ENCODE results near the gene PRSS8.

PRSS8 gene

DNA sequence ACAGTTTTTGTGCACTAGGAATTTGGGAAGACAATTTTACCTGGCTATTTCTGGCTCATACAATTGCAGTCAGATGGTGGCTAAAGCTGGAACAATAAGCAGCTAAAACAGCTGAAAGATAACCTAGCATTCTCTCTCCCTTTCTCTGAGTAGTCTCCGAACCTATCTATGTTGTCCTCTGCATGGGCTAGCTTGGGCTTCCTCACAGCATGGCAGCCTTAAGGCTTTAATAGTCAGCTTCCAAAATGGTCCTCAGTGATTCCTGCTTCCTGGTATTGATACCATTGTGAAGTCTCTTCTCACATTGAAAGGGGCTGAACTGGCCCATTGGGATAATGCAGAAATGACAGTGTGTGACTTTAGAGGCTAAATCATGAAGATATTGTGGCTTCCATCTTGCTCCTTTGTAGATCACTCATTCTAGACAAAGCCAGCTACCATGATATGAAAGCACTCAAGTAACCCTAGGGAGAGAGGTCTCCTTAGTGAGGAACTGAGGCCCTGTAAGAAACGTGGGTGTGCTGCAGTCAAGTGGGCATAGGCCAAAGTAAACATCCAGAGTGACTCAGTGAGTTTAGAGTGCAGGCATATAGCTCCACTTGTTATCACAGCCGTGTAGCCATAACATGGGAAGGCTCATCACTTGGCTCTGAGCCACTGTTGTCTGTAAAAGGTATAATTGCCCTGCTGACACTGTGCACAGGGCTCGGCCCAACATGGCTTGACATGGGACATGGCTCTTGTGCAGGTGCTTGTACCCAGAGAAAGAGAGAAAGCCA is 35.5 kb downstream of the PRSS8 start:
- H3K27ac ChIP-seq = no peak overlapping the region
- no peak for TF ChIP-seq CTCF (conservative IDR thresholded peaks at IDR 0.05)
- no peak for TF ChIP-seq ZFX (IDR thresholded peaks at IDR 0.05)

GRCh38 chr16:31094424-31095120 is 41.0 kb downstream of the PRSS8 start, which contains the start of gene VKORC1:
TSS of gene VKORC1 (minus strand) at chr16:31094797. CDS start at chr16:31094729, 68 bp downstream.
- TF ChIP-seq ZFX (IDR thresholded peaks at IDR 0.05) (no peak), CTCF (conservative IDR thresholded peaks at IDR 0.05) (no peak)
- peak within 1 kb of the TSS; percentile 84 for H3K27ac ChIP-seq

GRCh38 chr16:31094088-31094423 is 41.5 kb downstream of the PRSS8 start:
- peak overlapping the region; percentile 84 for H3K27ac ChIP-seq
- no peak for TF ChIP-seq CTCF (conservative IDR thresholded peaks at IDR 0.05)
- no peak for TF ChIP-seq ZFX (IDR thresholded peaks at IDR 0.05)

DNA sequence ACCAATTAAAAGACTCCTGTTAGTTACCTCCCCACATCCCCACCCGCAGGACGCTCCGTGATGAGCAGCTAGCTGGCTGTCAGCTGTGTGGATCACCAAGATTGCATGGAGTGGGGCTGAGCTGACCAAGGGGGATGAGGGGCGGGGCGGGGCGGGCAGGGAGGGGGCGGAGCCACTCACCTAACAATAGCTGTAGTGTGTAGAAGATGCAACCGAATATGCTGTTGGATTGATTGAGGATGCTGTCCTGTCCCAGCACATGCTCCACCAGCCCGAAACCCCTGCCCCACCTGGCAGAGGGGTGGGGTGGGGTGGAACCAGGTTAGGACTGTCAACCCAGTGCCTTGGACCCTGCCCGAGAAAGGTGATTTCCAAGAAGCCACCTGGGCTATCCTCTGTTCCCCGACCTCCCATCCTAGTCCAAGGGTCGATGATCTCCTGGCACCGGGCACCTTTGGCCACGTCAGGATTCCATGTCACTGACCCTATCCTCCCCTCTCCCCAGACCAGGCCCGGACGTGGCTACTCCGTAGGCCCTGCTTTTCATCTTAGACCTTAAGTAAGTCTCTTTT is 42.3 kb downstream of the PRSS8 start:
- TF ChIP-seq ZFX (IDR thresholded peaks at IDR 0.05) (no peak), CTCF (conservative IDR thresholded peaks at IDR 0.05) (no peak)
- peak overlapping the region; percentile 84 for H3K27ac ChIP-seq

DNA sequence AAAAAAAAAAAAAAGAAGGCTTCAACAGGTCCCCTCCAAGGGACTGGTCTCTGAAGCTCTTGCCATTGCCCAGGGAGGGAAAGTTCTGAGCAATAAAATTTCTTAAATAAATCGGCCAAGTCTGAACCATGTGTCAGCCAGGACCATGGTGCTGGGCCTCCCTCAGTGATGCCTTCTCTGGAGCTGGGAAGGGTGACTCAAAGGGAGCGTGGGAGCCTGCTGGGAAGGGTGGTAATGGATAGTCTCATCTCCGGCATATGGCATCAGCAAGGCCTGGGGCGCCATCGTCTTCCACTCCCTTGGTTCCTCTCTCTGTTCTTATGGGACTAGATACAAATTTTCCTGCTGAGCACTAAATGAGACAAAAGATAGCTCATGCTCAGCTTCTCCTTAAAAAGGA is 43.2 kb downstream of the PRSS8 start:
- TF ChIP-seq ZFX (IDR thresholded peaks at IDR 0.05) (no peak), CTCF (conservative IDR thresholded peaks at IDR 0.05) (no peak)
- no peak overlapping the region; the same call in 1 of the 2 replicates for H3K27ac ChIP-seq

GRCh38 chr16:31090540-31090939 is 45.0 kb downstream of the PRSS8 start:
- TF ChIP-seq CTCF (conservative IDR thresholded peaks at IDR 0.05) = no peak
- TF ChIP-seq ZFX (IDR thresholded peaks at IDR 0.05) = no peak
- no peak overlapping the region for H3K27ac ChIP-seq

DNA sequence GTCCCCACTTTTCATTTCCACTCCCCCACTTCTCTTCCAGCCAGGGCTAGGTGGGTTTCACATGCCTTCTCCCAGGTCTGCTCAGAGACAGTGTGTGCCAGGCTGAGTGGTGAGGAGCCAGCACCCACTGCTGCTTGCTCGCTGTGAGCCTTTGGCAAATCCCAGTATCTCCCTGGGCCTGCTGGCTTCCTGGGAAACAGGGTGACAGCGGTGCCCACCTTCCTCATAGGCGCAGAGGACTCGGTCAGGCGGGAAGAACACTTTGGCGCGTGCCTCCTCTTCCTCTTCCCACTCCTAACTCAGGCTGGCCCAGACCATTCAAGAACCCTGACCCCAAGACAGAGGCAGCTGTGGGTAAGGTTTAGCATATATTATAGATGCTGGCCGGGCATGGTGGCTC is 46.3 kb downstream of the PRSS8 start:
- no peak overlapping the region for H3K27ac ChIP-seq
- TF ChIP-seq CTCF (conservative IDR thresholded peaks at IDR 0.05) = no peak
- TF ChIP-seq ZFX (IDR thresholded peaks at IDR 0.05) = no peak

All from C4-2B (cell line).